HEK293 (cell line): ENCODE data around the gene TARS2.

Source experiments
- SP2 ChIP-seq: fragments of 450-650 bp; formaldehyde crosslinking; IDR thresholded peaks from 2 replicates; pipeline ENCODE4 v1.5.1; 2016; ENCODE audit warnings: missing biosample characterization, missing genetic modification characterization
- ZNF175 ChIP-seq: fragments of 450-650 bp; formaldehyde crosslinking; IDR thresholded peaks from 2 replicates; pipeline ENCODE4 v1.5.1; 2016; ENCODE audit warnings: missing biosample characterization, missing genetic modification characterization
- ZNF274 ChIP-seq, 2 experiments: fragments of 200-500 bp in 1 of 2; fragments of 450-650 bp in 1 of 2; sonication (Bioruptor generic) in 1 of 2; formaldehyde crosslinking in 1 of 2; IDR thresholded peaks; 2 replicates each; pipeline versions ENCODE4 v1.5.1 to v1.6.1; 2014 to 2016; ENCODE audit warnings: borderline replicate concordance in 1 of 2, inconsistent platforms in 1 of 2, low read length in 1 of 2, missing biosample characterization in 1 of 2, missing genetic modification characterization in 1 of 2
- ZNF335 ChIP-seq: fragments of 450-650 bp; formaldehyde crosslinking; conservative IDR thresholded peaks from 2 replicates; pipeline ENCODE4 v1.5.1; 2016; ENCODE audit warnings: missing biosample characterization, missing genetic modification characterization
- ZNF449 ChIP-seq: fragments of 450-650 bp; formaldehyde crosslinking; IDR thresholded peaks from 2 replicates; pipeline ENCODE4 v1.5.1; 2017; ENCODE audit warnings: missing biosample characterization, mild to moderate bottlenecking, missing genetic modification characterization, moderate library complexity
- ZNF549 ChIP-seq: fragments of 450-650 bp; IDR thresholded peaks from 2 replicates; pipeline ENCODE4 v1.5.1; 2018; ENCODE audit warnings: missing biosample characterization, missing genetic modification characterization, mild to moderate bottlenecking, inconsistent platforms, moderate library complexity
- ZNF585B ChIP-seq: fragments of 450-650 bp; formaldehyde crosslinking; IDR thresholded peaks from 2 replicates; pipeline ENCODE4 v1.5.1; 2016; ENCODE audit warnings: missing biosample characterization, missing genetic modification characterization
- ZNF664 ChIP-seq: fragments of 450-650 bp; formaldehyde crosslinking; IDR thresholded peaks from 2 replicates; pipeline ENCODE4 v1.5.1; 2016; ENCODE audit warnings: missing biosample characterization, missing genetic modification characterization
- ZNF704 ChIP-seq: fragments of 450-650 bp; formaldehyde crosslinking; IDR thresholded peaks from 2 replicates; pipeline ENCODE4 v1.5.1; 2016; ENCODE audit warnings: missing biosample characterization, missing genetic modification characterization
- ZNF777 ChIP-seq: fragments of 450-650 bp; formaldehyde crosslinking; IDR thresholded peaks from 2 replicates; pipeline ENCODE4 v1.5.1; 2017; ENCODE audit warnings: missing biosample characterization, missing genetic modification characterization, borderline replicate concordance
- ZNF843 ChIP-seq: fragments of 450-650 bp; formaldehyde crosslinking; IDR thresholded peaks from 2 replicates; pipeline ENCODE4 v1.5.1; 2016; ENCODE audit warnings: missing biosample characterization, missing genetic modification characterization
- ZSCAN18 ChIP-seq: fragments of 450-650 bp; formaldehyde crosslinking; IDR thresholded peaks from 2 replicates; pipeline ENCODE4 v1.5.1; 2016; ENCODE audit warnings: missing biosample characterization, missing genetic modification characterization
- TF ChIP-seq, protein P1 (sequence below): fragments of 450-650 bp; formaldehyde crosslinking; IDR thresholded peaks from 2 replicates; pipeline ENCODE4 v1.5.1; 2016; ENCODE audit warnings: missing biosample characterization, missing genetic modification characterization

DNA sequence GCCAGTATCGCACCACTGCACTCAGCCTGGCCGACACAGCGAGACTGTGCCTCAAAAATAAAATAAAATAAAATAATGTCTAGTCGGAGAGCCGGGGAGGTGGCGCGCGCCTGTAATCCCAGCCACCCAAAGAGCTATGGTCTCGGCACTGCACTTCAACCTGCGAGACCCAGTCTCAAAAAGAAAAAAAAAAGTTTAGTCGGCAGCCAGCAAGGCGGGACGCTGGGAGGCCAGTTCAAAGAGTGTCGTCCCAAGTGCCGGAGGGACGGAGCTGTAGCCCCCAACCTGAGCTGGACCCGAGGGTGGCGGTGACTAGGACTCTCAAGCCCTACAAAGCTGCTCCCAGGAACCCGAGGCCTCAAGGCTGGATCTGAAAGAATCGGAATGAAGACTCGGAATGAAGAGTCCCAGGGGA, 27.7 kb downstream of the TARS2 start:
- TF ChIP-seq ZNF777 (no peak), SP2 (tag by site-specific recombination) (no peak), ZNF175 (tag by site-specific recombination) (no peak), ZNF843 (tag by site-specific recombination) (no peak), ZSCAN18 (tag by site-specific recombination) (no peak), ZNF704 (tag by site-specific recombination) (no peak), ZNF449 (no peak), ZNF549 (no peak), ZNF664 (tag by site-specific recombination) (no peak), ZNF335 (no peak; the same call in none of the 2 replicates), ZNF274 (IDR thresholded peaks at IDR 0.05; ENCODE audit: low read length) (no peak), ZNF274 (tag by site-specific recombination; IDR thresholded peaks at IDR 0.05; ENCODE audit: borderline replicate concordance) (no peak), ZNF585B (no peak)
- TF ChIP-seq, protein P1, sequence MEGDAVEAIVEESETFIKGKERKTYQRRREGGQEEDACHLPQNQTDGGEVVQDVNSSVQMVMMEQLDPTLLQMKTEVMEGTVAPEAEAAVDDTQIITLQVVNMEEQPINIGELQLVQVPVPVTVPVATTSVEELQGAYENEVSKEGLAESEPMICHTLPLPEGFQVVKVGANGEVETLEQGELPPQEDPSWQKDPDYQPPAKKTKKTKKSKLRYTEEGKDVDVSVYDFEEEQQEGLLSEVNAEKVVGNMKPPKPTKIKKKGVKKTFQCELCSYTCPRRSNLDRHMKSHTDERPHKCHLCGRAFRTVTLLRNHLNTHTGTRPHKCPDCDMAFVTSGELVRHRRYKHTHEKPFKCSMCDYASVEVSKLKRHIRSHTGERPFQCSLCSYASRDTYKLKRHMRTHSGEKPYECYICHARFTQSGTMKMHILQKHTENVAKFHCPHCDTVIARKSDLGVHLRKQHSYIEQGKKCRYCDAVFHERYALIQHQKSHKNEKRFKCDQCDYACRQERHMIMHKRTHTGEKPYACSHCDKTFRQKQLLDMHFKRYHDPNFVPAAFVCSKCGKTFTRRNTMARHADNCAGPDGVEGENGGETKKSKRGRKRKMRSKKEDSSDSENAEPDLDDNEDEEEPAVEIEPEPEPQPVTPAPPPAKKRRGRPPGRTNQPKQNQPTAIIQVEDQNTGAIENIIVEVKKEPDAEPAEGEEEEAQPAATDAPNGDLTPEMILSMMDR, result no peak
